Peyer's patch (tissue), 4 donors: ENCODE data around the gene NFRKB. TPM values are rescaled to one million over a fixed set of nuclear protein-coding genes. Genes with fewer than 3 reads are reported as not detected.

Experiments
- DNase-seq, 3 donors: peaks; one replicate each; pipeline ENCODE4 v3.0.0-alpha.2; 2017 to 2019
- H3K27ac ChIP-seq, 4 donors: fragments of 200-600 bp; sonication (generic); one replicate each; pipeline ENCODE4 v1.5.1; 2016 to 2019
- H3K27me3 ChIP-seq, 2 donors: fragments of 200-600 bp; sonication (generic); one replicate each; pipeline ENCODE4 v1.5.1; 2019
- H3K36me3 ChIP-seq, 3 donors: fragments of 200-600 bp; sonication (generic); one replicate each; pipeline ENCODE4 v1.5.1; 2016 to 2019
- H3K4me1 ChIP-seq, 4 donors: fragments of 200-600 bp; sonication (generic); one replicate each; pipeline ENCODE4 v1.5.1; 2016 to 2019
- H3K4me3 ChIP-seq, 4 donors: fragments of 200-600 bp; sonication (generic); 1 replicate in 3 of 4; 2 replicates in 1 of 4; pipeline ENCODE4 v1.5.1; 2016 to 2019; ENCODE audit warnings: mild to moderate bottlenecking in 1 of 4
- H3K9me3 ChIP-seq, 4 donors: fragments of 200-600 bp; sonication (generic); one replicate each; pipeline ENCODE4 v1.5.1; 2016 to 2019; ENCODE audit warnings: mild to moderate bottlenecking in 1 of 4
- POLR2A ChIP-seq, 2 donors: fragments of 450-650 bp; IDR thresholded peaks; one replicate each; pipeline ENCODE4 v1.5.1; 2017; ENCODE audit warnings: antibody characterized with exemption in 2 of 2, mild to moderate bottlenecking in 2 of 2, moderate library complexity in 2 of 2
- total RNA-seq, 4 donors: library from RNA; depleted of rRNA; stranded (reverse); fragments of >200 nt; gene quantifications; one replicate each; pipeline ENCODE4 v1.1.0, GENCODE V29; 2016
- TF ChIP-seq, protein P1 (sequence below), 6 experiments: fragments of 450-650 bp in 4 of 6; fragments of 200-600 bp in 2 of 6; sonication (generic) in 1 of 6; IDR thresholded peaks; one replicate each; pipeline ENCODE4 v1.5.1; 2017 to 2019; ENCODE audit warnings: antibody characterized with exemption in 6 of 6, mild to moderate bottlenecking in 3 of 6, moderate library complexity in 1 of 6

The NFRKB gene
- total RNA-seq, 4 donors from 2014 or later = 46.9 to 54.8 (median 49.2) TPM

DNA sequence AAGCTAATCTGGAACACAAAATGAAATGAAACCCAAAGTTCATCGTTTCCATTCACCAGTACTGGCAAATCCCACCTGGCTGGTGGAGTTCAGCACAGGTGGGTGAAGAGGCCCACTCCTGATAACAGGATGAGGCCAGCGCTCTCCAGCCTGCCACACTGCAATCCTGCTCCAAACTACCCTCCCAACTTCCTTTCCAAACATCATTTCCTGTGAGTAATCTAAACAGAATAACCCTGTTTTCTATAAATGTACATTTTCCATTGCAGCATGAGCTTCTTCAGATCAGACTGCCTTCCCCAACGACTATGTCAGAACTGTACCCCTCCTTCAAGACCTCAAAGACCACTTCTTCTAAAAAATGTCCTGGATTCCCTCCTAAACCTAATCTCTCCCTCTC, 15.9 kb upstream of the NFRKB start:
- H3K4me1 ChIP-seq = no peaks in the 10 kb centered on the region
- H3K36me3 ChIP-seq = peaks cover 0 to 67% (median 0%) of the 10 kb centered on the region in 3 donors
- no peak overlapping the region for H3K27ac ChIP-seq
- H3K4me3 ChIP-seq = no peak overlapping the region
- TF ChIP-seq POLR2A (IDR thresholded peaks at IDR 0.05) = no peak
- TF ChIP-seq, protein P1, sequence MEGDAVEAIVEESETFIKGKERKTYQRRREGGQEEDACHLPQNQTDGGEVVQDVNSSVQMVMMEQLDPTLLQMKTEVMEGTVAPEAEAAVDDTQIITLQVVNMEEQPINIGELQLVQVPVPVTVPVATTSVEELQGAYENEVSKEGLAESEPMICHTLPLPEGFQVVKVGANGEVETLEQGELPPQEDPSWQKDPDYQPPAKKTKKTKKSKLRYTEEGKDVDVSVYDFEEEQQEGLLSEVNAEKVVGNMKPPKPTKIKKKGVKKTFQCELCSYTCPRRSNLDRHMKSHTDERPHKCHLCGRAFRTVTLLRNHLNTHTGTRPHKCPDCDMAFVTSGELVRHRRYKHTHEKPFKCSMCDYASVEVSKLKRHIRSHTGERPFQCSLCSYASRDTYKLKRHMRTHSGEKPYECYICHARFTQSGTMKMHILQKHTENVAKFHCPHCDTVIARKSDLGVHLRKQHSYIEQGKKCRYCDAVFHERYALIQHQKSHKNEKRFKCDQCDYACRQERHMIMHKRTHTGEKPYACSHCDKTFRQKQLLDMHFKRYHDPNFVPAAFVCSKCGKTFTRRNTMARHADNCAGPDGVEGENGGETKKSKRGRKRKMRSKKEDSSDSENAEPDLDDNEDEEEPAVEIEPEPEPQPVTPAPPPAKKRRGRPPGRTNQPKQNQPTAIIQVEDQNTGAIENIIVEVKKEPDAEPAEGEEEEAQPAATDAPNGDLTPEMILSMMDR (IDR thresholded peaks at IDR 0.05) = no peak
- H3K27me3 ChIP-seq = no peaks in the 10 kb centered on the region
- DNase-seq = no peak
- H3K9me3 ChIP-seq = no peaks in the 10 kb centered on the region

DNA sequence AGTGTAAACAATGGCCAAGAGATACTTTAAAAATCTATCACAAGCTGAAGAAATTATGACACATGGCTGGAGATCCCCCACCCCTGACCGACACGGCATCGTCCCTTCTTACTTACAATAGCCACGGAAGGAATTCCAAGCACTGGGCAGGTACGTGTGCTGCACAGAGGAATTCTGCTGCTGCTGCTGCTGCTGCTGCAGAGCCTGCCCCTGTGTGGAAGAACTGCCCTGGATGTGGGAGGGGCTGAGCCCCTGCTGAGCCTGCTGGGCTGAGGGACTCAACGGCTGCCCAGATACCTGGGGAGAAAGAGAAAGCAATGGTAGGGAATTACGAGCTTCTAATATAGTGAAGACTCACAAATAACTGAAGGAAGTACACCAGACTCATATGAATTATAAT, 15.0 kb upstream of the NFRKB start:
- no peaks in the 10 kb centered on the region for H3K9me3 ChIP-seq
- no peak for TF ChIP-seq POLR2A (IDR thresholded peaks at IDR 0.05)
- TF ChIP-seq, protein P1 (IDR thresholded peaks at IDR 0.05) = no peak
- no peak overlapping the region for H3K27ac ChIP-seq
- H3K4me1 ChIP-seq = no peaks in the 10 kb centered on the region
- DNase-seq = no peak
- H3K27me3 ChIP-seq = no peaks in the 10 kb centered on the region
- H3K4me3 ChIP-seq = no peak overlapping the region
- peaks cover 0 to 67% (median 0%) of the 10 kb centered on the region in 3 donors for H3K36me3 ChIP-seq

DNA sequence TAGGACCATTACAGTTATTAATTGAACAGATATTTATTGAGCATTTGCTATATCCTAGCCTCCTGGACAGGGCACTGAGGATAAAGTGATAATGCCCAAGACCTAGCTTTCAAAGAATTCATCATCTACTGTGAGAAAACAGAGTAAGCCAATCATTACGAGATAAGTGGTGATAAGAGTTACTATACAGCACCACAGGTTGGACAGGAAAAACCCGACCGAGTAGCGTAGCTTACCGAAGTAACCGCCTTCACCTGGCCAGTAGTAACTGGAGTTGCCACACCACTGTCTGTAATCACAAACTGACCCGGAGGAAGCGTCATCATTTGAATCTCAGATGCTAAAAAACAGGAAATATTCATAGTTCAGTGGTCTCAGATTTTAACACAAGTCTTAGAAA, 10.0 kb upstream of the NFRKB start:
- H3K36me3 ChIP-seq = peaks cover 0 to 48% (median 0%) of the 10 kb centered on the region in 3 donors
- no peak for DNase-seq
- TF ChIP-seq, protein P1 (IDR thresholded peaks at IDR 0.05) = no peak
- TF ChIP-seq POLR2A (IDR thresholded peaks at IDR 0.05) = no peak

DNA sequence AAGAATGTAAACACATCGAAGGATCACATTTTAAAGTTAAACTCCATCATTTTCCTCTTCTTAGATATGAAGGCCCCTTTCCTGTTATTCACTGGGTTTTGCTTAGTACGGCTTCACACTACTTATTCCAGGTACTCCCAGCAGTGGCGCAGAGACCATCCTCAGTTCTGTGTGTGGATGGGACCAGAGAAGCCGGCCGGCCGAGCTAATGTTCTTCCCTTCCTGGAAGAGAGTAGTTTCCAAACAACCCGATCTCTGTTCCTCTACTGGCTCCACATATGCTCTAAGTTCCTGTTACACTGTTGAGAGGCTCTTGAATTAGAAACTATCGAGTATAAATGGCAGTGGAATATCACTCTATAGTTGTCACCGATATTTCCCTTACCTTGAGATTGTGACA, 684 bp upstream of the NFRKB start:
- Histone ChIP-seq H3K4me1 (peaks cover 0 to 15% (median 2%) of the 10 kb centered on the region in 4 donors), H3K9me3 (no peaks in the 10 kb centered on the region), H3K4me3 (peak overlapping the region; percentile 85 to 98 (median 91)), H3K27ac (peak overlapping the region; percentile 75 to 87 (median 80)), H3K27me3 (no peaks in the 10 kb centered on the region), H3K36me3 (peaks cover 0 to 21% (median 0%) of the 10 kb centered on the region in 3 donors)
- no peak for TF ChIP-seq POLR2A (IDR thresholded peaks at IDR 0.05)
- TF ChIP-seq, protein P1 (IDR thresholded peaks at IDR 0.05) = no peak
- no peak for DNase-seq

More for the DNA sequence above, 10.0 kb upstream of the NFRKB start:
- no peak overlapping the region for H3K4me3 ChIP-seq
- H3K4me1 ChIP-seq = no peaks in the 10 kb centered on the region
- H3K27ac ChIP-seq = no peak overlapping the region
- H3K27me3 ChIP-seq = no peaks in the 10 kb centered on the region
- no peaks in the 10 kb centered on the region for H3K9me3 ChIP-seq

DNA sequence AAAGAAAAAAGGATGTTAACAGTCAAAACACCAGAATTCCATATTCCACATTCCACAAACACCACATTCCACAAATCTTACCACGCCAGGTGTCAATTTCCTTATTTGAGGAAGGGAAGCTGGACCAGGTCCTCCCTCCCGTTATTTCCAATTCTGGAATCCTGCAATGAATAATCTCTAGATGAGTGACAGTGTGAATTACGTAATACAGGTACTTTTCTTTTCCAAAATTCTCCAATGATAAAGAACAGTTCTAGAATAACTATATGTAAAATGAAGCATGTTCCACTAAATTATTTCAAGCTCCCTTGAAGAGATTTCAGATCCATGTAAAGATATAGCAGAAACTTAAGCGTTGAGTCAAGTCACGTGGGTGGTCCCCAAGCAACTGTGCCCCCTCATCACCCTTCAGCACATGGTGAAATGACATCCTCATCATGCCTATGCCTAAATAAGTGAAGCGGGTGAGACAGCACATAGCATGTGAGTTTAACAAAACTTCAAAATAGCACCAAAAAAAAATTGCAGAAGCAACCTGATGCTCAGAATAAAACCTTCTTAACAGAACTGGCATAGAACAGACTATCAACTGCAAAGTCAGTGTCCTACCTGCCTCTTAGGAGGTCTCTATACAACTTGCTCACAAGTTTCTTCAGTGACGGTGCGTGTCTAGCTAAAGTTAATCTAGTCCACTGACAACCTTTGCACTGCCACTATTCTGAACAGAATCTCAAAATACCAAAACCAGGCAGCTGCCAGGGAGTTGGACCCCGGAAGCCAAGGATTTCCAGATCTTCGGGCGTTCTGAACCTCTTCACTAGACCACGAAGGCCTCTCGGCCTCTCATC, 876 bp downstream of the NFRKB start:
- no peak for TF ChIP-seq POLR2A (IDR thresholded peaks at IDR 0.05)
- TF ChIP-seq, protein P1 (IDR thresholded peaks at IDR 0.05) = no peak
- Histone ChIP-seq H3K36me3 (peaks cover 0 to 29% (median 0%) of the 10 kb centered on the region in 3 donors), H3K4me3 (peak overlapping the region; percentile 85 to 98 (median 91)), H3K4me1 (peaks cover 0 to 15% (median 2%) of the 10 kb centered on the region in 4 donors), H3K27me3 (no peaks in the 10 kb centered on the region), H3K9me3 (no peaks in the 10 kb centered on the region), H3K27ac (peak overlapping the region; percentile 75 to 87 (median 80))
- DNase-seq = no peak
